Nucleus accumbens (tissue), 56 donors: Measurements from ENCODE around the gene ARNT2.

Experiments used
- DNase-seq, 56 donors: peaks; one replicate each; lab custom pipeline; 2025; lab: John Stamatoyannopoulos, UW

The ARNT2 gene

DNA sequence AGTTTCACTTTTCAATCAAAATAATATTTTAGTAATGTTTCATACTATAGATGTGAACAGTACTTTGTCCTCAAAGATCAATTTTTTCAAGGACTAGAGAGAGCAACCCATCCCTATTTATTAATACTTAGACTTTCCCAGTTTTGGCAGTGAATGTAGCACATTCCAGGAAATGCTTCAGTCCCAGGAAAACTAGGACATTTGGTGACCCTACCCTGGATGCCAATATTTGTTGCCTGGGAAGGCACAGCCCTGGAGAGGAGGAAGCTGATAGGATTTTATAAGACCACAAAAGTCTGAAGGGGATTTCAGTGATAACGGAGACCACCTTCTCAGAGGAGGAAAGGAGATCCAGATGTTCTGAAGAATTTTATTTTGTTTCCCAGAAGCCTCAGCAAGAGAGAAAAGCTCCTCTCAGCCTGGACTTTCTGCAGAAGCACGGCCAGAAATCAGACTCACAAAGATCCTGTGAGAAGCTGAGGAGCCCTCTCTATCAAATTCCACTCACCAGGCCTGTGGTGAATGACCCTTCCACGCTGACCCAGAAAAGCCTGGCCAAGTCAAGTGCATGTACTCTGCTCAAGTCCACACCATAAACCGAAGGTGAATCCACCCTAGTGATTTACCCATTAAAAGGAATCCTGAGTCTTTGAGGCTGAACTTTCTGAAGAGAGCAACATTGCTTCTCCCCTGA is 203.3 kb downstream of the ARNT2 start:
- no peak for DNase-seq

DNA sequence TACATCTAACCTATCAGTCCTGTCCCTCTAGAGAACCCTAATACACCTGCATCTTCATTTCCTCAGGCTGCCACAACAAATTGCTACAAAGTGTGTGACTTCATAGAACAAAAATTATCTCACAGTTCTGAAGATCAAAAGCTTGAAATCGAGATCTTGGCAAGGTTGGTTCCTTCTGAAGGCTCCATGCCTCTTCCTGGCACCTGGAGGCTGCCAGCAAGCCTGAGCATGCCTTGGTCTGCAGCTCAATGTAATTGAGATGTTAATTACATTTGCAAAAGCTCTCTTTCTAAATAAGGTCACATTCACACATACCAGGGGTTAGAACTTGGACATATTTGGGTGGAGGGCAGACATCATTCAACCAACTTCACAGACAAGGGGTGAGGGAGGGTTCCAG is 204.5 kb downstream of the ARNT2 start:
- no peak for DNase-seq

DNA sequence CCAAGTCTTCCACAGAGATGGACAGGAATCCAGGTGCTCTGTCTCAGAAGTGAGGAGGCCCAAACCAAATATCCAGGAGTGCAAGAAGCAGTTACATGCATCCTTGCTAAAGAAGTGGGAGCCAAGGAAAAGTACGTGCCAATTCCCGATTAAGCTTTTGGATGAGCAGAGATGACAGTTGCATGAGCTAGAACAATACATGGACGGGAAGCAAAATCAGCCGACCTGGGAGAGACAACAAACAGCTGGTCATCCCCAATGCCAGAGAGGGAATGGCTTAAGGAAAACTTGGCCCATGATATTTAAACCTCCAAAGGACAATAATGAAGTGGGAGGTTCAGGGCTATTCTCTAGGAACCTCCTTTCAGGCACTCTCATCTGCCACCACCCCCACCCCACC is 204.9 kb downstream of the ARNT2 start:
- DNase-seq: no peak

DNA sequence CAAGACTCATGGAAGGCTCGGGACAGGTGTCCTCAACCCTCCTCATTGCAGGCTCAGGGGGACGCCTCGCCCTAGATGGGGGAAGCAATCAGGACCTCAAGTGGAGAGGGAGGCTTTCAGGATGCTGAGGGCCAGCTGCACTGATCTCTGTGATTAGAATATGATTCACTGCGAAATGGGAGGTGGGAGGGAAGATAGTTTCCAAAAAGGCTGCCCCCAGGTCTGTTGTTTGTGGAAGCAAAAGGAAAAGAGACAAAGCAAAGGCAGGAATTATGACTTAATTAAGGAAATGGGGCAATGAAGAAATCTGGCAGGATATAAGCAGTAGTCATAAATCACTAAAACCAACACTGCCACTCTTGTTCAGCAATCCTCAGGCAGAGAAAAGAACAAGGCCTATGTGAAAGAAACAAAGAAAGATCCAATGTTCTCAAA is 205.3 kb downstream of the ARNT2 start:
- no peak for DNase-seq

DNA sequence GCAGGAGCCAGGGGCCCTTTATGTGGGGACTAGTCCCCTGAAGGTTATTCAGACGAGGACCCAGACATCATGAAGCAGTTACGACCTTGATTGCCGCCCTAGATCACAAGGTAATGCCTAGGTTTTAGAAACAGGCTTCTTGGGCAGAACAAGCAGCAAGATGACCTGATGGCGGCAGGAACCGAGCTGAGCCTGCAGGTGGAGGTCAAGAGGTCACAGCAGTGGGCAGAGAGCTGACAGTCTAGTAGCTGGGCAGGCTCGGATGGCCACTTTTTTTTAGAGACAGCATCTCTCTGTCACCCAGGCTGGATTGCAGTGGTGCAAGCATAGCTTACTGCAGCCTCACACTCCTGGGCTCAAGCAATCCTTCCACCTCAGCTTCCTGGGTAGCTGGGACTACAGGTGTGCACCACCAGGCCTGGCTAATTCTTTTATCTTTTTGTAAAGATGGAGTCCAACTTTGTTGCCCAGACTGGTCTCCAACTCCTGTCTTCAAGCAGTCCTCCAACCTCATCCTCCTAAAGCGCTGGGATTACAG is 207.4 kb downstream of the ARNT2 start:
- no peak for DNase-seq

DNA sequence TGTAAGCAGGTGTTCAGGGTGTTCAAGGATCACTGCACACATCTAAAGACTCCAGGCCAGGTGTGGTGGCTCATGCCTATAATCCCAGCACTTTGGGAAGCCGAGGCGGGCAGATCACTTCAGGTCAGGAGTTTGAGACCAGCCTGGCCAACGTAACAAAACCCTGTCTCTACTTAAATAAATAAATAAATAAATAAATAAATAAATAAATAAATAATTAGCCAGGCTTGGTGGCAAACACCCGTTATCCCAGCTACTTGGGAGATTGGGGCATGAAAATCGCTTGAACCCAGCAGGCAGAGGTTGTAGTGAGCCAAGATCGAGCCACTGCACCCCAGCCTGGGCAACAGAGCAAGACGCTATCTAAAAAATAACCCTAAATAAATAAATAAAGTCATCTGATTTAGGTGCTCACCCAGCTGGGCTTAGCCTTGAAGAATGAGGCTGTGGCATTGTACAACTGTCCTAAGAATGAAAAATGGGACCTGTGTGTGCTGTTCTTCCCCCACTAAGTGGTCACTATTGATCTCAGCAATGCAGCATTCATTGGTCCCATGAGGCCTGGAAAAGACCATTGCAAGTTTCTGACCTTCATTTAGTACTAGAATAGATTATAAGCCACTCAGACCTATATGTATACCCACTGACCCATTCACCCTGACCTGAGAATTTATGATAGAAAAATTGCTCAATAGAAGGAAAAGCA is 208.1 kb downstream of the ARNT2 start:
- no peak for DNase-seq

DNA sequence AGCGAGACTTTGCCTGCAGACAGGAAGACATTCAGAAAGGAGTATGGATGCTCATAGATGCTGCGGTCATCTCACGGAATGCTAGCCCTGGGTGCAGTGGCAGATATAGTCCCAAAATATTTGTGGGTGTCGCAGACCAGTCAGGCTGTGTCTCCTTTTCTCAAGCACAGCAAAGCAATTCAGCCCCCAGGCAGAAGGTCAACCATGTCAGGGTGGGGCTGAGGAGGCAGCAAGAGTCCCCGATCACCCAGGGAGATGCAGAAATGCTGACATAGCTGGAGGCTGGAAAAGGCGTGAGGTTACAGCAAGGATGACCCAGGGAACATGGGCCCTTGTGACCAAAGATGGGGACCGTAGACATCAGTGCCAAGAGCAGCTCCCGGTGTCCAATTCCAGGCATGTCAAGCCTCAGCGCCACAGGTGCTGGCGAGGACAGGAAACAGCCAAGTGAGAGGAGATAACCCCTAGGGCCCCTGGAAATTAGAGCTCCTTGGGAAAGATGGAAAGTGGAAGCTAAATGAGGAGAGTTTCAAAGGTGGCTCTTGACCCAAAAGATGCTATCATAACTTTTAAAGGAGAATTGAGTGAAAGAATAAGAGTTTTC is 209.7 kb downstream of the ARNT2 start:
- DNase-seq: no peak

DNA sequence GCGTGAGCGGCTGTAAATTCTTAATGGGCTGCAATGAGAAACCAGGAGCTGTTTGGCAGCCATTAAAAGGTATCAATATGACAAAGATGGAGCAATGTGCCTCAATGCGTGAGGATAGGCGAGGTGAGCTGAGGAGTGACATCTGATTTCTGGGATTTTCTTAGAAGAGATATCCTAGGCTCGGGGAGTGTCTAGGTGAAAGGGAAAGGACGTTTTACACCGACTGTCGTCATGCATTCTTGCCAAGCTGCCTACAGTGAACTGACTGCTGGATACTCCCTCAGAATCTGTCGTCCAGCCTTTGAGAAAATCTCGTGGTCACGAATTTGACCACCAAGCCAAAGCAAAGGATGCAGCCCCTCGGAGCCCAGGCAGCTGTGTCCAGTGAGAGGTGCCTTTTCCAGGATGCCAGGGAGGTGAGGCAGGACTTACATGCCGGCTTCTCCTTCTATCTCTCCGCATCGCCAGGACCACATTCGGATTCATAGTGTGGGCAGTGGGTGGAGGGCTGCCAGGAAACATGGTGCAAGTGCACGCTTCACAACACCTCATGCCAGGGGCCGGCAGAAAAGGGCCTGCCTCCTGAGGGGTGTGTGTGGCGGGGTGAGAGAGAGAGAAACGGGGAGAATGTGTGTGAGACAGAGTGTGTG is 210.7 kb downstream of the ARNT2 start:
- DNase-seq: no peak

DNA sequence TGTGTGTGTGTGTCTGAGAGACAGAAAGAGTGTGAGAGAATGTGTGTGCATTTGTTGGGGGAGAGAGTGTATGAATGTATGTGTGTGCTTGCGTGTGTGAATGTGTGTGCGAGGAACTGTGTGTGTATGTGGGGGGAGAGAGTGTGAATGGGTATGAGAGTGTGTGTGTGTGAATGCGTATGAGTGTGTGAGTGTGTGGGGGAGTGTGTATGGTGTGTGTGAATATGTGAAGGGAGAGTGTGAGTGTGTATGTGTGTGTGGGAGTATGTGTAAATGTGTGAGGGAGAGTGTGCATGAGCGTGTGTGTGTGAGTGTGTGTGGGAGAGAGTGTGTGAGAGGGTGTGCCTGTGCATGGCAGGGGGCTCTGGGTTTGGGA is 211.2 kb downstream of the ARNT2 start:
- no peak for DNase-seq

DNA sequence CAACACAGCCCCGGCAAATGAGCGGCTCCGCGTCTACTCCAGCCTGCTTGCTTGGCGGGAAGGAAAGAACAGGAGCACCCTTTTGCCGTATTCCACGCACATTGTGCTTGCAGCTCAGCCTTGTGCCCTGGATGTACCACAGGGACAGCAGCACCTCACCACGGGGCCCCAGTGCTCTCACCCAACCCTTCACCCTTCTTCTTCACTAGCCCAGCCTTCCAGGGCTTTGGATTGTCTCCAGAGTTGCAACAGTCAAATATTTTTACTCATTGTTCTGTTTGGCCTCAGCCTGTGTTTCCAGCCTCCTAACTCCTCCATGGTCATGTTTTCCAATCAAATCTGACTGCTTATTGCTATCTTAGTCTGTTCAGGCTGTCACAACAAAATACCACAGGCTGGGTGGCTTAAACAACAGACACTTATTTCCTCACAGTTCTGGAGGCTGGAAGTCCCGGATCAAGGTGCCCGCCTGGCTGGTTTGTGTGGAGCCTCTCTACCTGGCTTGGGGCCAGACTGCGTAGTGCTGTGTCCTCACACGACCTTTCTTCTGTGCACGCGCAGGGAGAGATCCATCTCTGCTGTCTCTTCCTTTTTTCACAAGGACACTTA is 211.7 kb downstream of the ARNT2 start:
- DNase-seq: no peak

DNA sequence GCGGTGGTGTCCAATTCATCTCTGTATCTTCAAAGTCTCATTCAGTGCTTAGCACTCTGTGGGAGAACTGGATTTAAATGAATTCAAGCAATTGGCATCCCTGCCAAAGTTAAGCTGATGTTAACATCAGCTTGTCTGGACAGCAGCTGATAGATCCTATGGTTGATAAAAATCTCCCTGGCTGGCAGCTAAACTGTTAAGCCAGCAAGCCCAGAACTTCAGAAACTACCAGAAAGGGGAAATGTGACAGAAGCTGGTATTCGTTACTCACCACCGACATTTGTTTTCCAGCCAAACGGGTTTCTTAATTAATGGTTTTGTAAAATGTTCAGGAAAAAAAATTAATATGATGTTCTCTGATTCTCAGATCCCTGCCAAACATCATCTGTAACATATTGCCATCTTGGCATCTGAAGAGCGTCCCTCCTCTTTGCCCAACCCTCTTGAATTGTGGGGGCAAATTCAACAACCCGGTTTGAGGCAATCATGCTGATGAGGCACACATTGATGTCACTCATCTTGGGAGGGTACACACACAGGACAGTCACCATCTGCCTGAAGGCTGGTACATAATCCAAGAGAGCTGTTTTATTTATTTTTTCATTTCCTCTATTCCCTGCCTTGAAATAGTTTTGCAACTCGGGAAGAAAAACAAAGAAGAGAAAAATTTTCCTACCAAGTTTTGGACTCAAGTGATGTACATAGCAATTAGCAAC is 214.7 kb downstream of the ARNT2 start:
- DNase-seq: no peak

DNA sequence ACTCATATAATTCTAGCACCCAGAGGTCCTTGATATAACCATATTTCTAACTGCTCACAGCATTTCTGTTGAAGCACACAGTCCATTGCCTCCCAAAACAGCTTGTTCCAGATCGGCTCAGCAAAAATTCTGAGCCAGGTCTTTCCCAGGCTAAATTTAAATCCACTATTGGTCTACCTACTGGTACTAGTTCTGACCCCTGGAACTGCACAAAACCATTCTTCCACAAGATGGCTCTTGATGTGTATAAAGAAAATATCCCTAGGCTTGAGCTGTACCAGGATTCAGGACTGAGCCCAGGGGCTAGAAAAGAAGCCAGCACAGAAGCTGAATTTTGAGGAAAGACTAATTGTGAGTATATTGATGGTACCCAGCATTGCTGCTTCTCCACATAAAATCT is 215.5 kb downstream of the ARNT2 start:
- DNase-seq: no peak

DNA sequence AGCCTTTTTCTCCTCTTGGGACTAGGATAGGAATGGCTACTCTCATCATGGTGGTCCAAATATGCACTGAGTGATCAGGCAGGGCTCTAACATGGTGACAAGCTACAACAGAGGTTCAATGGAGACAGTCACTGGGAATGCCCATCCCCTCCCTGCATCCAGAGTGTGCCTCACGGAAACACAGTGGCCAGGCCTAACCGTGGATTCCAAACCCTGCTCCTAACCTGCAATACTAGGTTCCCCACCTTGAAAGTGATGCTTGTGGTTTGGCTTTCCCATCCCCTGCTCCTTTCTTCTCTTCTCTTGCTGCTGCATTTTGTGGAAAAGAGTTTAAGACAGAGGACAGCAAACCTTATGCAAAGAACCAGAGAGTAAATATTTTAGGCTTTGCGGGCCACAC is 216.0 kb downstream of the ARNT2 start:
- no peak for DNase-seq

DNA sequence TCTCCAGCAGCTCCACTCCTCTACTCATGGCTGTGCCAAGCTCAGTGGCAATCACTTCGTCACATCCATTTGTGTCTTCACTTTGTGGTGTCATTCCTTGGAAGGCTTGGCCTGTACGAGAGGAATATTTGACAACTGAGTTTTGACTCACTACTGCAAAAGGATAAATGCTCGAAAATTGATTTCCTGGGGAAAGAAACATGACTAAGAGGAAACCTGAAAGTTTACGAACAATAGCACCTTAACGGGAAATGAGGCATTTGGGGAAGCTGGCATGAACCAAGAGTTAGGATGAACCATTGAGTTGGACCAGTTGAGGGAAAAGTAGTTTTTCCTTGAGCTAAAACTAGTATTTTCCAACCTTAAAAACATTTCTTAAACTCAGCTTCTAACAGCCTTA is 216.7 kb downstream of the ARNT2 start:
- DNase-seq: no peak

DNA sequence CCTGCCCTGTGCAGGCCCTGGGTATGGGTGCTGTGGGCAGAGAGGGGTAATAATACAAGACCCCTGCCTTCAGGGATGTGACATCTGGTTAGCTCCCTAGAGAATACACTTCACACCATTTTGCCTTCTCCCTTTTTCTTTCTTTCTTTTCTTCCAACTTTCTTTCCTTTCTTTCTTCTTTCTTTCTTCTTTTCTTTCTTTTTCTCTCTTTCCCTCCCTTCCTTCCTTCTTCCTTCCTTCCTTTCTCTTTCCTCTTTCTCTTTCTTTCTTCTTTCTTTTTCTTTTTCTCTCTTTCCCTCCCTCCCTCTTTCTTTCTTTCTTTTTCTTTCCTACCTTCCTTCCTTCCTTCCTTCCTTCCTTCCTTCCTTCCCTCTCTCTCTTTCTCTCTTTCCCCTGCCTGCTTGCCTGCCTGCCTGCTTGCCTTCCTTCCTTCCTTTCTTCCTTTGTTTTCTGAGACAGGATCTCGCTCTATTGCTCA is 222.5 kb downstream of the ARNT2 start:
- DNase-seq: no peak

DNA sequence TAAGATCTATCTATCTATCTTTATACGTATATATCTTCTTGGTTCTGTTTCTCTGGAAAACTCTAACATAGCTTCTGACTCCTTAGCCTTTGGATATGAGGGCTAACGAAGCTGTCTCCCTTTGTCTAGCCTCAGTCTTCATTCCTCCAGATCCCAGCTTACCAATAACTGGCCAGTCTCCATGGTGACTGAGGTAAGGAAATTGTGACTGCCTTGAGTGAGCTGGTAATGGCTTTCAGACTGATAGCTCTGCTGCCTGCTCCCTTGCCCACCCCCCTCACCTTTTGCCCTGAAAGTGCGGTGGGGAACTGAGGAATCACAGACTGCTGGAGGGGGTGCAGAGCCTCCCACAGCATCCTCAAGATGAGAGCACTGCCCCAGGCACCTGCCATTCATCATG is 225.2 kb downstream of the ARNT2 start:
- no peak for DNase-seq

DNA sequence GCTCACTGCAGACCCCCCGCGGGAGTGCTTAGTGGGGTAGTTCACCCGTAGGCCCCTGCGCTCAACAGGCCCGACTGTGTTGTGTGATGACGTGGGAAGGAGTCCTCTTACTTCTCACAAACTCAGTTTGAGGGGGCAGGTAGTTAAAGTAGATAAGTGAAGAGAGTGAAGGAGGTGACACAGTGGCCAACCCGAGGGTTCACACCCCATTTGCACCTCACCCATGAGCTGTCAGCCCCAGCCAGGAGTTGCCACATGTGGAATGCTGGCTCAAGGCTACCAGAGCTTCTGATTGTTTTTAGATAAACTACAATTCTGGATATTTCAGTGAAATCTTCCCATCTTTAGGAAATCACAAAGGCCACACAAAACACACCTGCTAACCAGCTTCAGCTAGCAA is 226.8 kb downstream of the ARNT2 start:
- no peak for DNase-seq

DNA sequence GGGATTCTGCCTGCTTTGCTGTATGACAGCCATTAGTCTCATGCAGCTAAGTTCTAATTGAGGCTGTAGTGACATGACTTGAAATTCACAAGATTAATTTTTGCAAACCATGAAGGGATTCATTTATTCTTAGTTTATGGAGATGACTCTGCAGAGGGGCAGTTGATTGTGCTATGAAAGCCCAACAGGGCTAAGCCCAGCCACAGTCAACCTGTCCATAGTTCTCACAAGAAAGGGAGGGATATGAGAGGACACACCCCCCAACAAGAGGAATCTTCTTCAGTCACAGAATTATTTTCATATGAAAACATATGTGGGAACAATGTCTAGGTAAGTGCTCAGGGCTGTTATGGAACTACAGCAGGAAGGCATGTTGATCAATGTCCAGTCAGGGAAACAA is 229.0 kb downstream of the ARNT2 start:
- DNase-seq: no peak

DNA sequence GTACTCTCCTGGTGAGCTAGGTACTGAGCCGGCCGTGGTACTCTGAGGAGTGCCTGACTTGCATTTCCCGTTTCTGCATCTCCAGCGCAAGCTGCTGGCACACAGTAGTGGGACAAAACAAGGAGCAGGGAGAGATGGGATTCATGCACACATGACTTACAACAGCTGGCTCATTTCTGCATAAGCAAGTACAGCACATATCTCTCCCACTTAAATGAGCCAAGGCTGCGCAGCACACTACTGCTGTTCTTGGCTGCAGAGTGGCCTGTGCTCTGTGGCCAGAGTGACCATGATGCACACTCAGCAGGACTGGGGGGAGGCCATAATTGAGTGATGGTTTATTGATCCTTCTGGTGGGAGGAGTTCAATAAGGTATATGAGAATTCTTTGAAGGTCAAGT is 231.8 kb downstream of the ARNT2 start:
- no peak for DNase-seq

DNA sequence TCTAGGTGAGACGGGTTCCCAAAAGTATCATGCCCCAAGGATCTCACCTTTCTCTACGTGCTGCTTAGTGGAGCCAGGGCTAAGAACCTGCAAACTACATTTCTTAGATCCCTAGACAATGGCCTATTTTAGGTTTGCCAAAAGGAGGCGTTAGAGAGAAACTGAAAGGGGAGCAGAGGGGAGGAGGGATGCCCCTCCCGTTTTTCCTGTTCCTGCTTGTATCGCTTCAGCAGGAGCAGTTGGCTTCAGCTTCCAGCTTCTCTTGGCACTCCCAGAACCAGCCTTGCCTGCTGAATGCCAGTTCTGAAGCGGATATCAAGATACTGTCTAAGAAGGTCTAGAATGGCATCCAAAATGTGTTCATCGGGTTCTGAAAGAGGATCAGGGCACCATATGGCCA is 232.5 kb downstream of the ARNT2 start:
- DNase-seq: no peak
